Caco-2 (cell line): ENCODE data around the gene SLC25A21. TPM values are rescaled to one million over a fixed set of nuclear protein-coding genes. Genes with fewer than 3 reads are reported as not detected.

Source experiments
- BruUV-seq: library from RNA; stranded (reverse); fragments of 400-500 nt; replicated peaks from 2 replicates; lab custom pipeline; 2021; lab: Mats Ljungman, UMichigan
- CTCF ChIA-PET: fragments of 300-600 bp; sonication (Branson Sonifier 250); formaldehyde crosslinking; loops from one replicate; lab custom pipeline; 2022; ENCODE audit warnings: antibody characterized with exemption; lab: Charles Lee
- POLR2A ChIA-PET: fragments of 300-600 bp; sonication (Branson Sonifier 250); formaldehyde crosslinking; loops from one replicate; lab custom pipeline; 2022; ENCODE audit warnings: antibody characterized with exemption; lab: Charles Lee
- DNase-seq, 2 experiments: peaks; one replicate each; pipeline versions ENCODE4 v3.0.0 to v3.0.0-alpha.2; 2020 to 2022
- H3K27me3 ChIP-seq: replicated peaks from 2 replicates; pipeline ENCODE4 v1.6.0; 2011; ENCODE audit warnings: low read length; ENCODE audit not compliant: control insufficient read depth, insufficient read depth
- H3K36me3 ChIP-seq: 2 replicates; pipeline ENCODE4 v1.5.1; 2011; ENCODE audit warnings: low read length; ENCODE audit not compliant: control insufficient read depth, insufficient read depth
- H3K4me1 ChIP-seq: fragments of 250-450 bp; sonication (Bioruptor Pico); 2 replicates; pipeline ENCODE4 v1.5.1; 2020; ENCODE audit warnings: mild to moderate bottlenecking
- H3K4me3 ChIP-seq: 2 replicates; pipeline ENCODE4 v1.5.1; 2011; ENCODE audit warnings: low read depth, mild to moderate bottlenecking, control low read depth, low read length
- H3K9me3 ChIP-seq: fragments of 250-450 bp; sonication (Bioruptor Pico); 2 replicates; pipeline ENCODE4 v1.5.1; 2020; ENCODE audit warnings: mild to moderate bottlenecking, moderate library complexity
- H3K27ac Mint-ChIP-seq: one replicate; pipeline ENCODE4 v1.8.0; 2022; ENCODE audit warnings: mixed read lengths; ENCODE audit not compliant: unreplicated experiment
- H3K27me3 Mint-ChIP-seq: one replicate; pipeline ENCODE4 v1.8.0; 2022; ENCODE audit warnings: mixed read lengths; ENCODE audit not compliant: insufficient read depth, unreplicated experiment
- H3K36me3 Mint-ChIP-seq: one replicate; pipeline ENCODE4 v1.8.0; 2022; ENCODE audit warnings: mild to moderate bottlenecking, mixed read lengths; ENCODE audit not compliant: insufficient read depth, unreplicated experiment
- H3K4me1 Mint-ChIP-seq: one replicate; pipeline ENCODE4 v1.8.0; 2022; ENCODE audit warnings: low read depth, mixed read lengths; ENCODE audit not compliant: unreplicated experiment
- H3K4me3 Mint-ChIP-seq: one replicate; pipeline ENCODE4 v1.8.0; 2022; ENCODE audit warnings: mild to moderate bottlenecking, moderate library complexity, mixed read lengths; ENCODE audit not compliant: unreplicated experiment
- H3K9me3 Mint-ChIP-seq: one replicate; pipeline ENCODE4 v1.8.0; 2022; ENCODE audit warnings: mixed read lengths; ENCODE audit not compliant: unreplicated experiment
- intact Hi-C: fragments of 100-400 bp; cut with micrococcal nuclease; formaldehyde crosslinking; loops from one replicate; pipeline ENCODE4 v1.10.0; 2022; ENCODE audit not compliant: unreplicated experiment
- total RNA-seq: library from RNA; stranded (reverse); gene quantifications from 2 replicates; pipeline ENCODE4 v1.2.3, GENCODE V29; 2022
- TF ChIP-seq, protein P1 (sequence below), 2 experiments: fragments of 200-600 bp in 1 of 2; IDR thresholded peaks; 1 replicate in 1 of 2; 2 replicates in 1 of 2; pipeline versions ENCODE4 v1.5.1 to v1.8.0; 2011 to 2022; ENCODE audit warnings: antibody characterized with exemption in 1 of 2, control low read depth in 1 of 2, inconsistent platforms in 1 of 2, low read depth in 1 of 2, low read length in 1 of 2, mild to moderate bottlenecking in 1 of 2, moderate library complexity in 1 of 2; ENCODE audit not compliant: insufficient read depth in 1 of 2, severe bottlenecking in 1 of 2, unreplicated experiment in 1 of 2

Gene SLC25A21
- total RNA-seq, 1 experiment from 2014 or later = 3.2 TPM

- Histone ChIP-seq H3K27me3 (no peaks in the 10 kb centered on the region), H3K4me3 (no peak overlapping the region), H3K9me3 (no peaks in the 10 kb centered on the region), H3K4me1 (0 out of 2 replicates have a peak, but pooled peaks cover 4% of the 10 kb centered on the region), H3K36me3 (no peaks in the 10 kb centered on the region)
- Mint-ChIP-seq H3K4me1 (no peaks in the 10 kb centered on the region), H3K27ac (no peak overlapping the region), H3K4me3 (no peak overlapping the region), H3K36me3 (no peaks in the 10 kb centered on the region), H3K9me3 (no peaks in the 10 kb centered on the region), H3K27me3 (no peaks in the 10 kb centered on the region)
- no TSS peak for BruUV-seq
- POLR2A ChIA-PET = no interaction called here
- TF ChIP-seq, protein P1, sequence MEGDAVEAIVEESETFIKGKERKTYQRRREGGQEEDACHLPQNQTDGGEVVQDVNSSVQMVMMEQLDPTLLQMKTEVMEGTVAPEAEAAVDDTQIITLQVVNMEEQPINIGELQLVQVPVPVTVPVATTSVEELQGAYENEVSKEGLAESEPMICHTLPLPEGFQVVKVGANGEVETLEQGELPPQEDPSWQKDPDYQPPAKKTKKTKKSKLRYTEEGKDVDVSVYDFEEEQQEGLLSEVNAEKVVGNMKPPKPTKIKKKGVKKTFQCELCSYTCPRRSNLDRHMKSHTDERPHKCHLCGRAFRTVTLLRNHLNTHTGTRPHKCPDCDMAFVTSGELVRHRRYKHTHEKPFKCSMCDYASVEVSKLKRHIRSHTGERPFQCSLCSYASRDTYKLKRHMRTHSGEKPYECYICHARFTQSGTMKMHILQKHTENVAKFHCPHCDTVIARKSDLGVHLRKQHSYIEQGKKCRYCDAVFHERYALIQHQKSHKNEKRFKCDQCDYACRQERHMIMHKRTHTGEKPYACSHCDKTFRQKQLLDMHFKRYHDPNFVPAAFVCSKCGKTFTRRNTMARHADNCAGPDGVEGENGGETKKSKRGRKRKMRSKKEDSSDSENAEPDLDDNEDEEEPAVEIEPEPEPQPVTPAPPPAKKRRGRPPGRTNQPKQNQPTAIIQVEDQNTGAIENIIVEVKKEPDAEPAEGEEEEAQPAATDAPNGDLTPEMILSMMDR (IDR thresholded peaks at IDR 0.05; ENCODE audit: insufficient read depth in 1 of 2, low read depth in 1 of 2, low read length in 1 of 2, severe bottlenecking in 1 of 2, unreplicated experiment in 1 of 2) = no peak
- DNase-seq = no peak
- intact Hi-C loops = no loop called here
- CTCF ChIA-PET = no interaction called here
These were observed 451.7 kb downstream of the SLC25A21 start for GRCh38 chr14:36720657-36721056.

- no peaks in the 10 kb centered on the region for H3K9me3 Mint-ChIP-seq
- no peaks in the 10 kb centered on the region for H3K27me3 ChIP-seq
- H3K4me1 ChIP-seq = peaks cover 6% of the 10 kb centered on the region; the same call in 1 of the 2 replicates
- DNase-seq = no peak
- POLR2A ChIA-PET = no interaction called here
- no peaks in the 10 kb centered on the region for H3K4me1 Mint-ChIP-seq
- no peak overlapping the region for H3K4me3 Mint-ChIP-seq
- BruUV-seq = no TSS peak
- intact Hi-C loops = no loop called here
- no peak overlapping the region for H3K27ac Mint-ChIP-seq
- no peaks in the 10 kb centered on the region for H3K36me3 ChIP-seq
- CTCF ChIA-PET = no interaction called here
- H3K36me3 Mint-ChIP-seq = no peaks in the 10 kb centered on the region
- TF ChIP-seq, protein P1 (IDR thresholded peaks at IDR 0.05; ENCODE audit: insufficient read depth in 1 of 2, low read depth in 1 of 2, low read length in 1 of 2, severe bottlenecking in 1 of 2, unreplicated experiment in 1 of 2) = no peak
- H3K4me3 ChIP-seq = no peak overlapping the region
- no peaks in the 10 kb centered on the region for H3K27me3 Mint-ChIP-seq
- no peaks in the 10 kb centered on the region for H3K9me3 ChIP-seq
These were observed 452.6 kb downstream of the SLC25A21 start for GRCh38 chr14:36719823-36720222.

DNA sequence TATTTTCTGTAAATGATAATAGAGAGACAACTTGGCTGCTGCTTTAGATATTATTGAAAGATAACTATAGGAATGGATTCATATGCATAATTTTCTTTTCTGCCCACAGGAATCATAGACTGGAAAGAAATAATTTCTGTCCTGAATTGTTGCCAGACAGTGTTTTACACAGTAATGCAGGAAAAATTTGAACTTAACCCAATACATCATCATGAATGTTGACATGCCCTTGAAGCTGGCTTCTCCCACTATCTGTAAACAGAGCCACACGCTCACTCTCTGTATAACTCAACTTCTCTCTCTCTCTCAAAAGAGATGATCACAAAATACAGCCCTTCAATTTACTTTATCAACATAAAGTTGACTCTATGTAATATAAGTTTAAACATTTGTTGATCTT, 454.2 kb downstream of the SLC25A21 start:
- Histone ChIP-seq H3K27me3 (no peaks in the 10 kb centered on the region), H3K4me1 (peaks cover 16% of the 10 kb centered on the region; the same call in 1 of the 2 replicates), H3K36me3 (no peaks in the 10 kb centered on the region), H3K9me3 (no peaks in the 10 kb centered on the region), H3K4me3 (no peak overlapping the region)
- Mint-ChIP-seq H3K9me3 (no peaks in the 10 kb centered on the region), H3K4me3 (no peak overlapping the region), H3K27ac (no peak overlapping the region), H3K27me3 (no peaks in the 10 kb centered on the region), H3K4me1 (no peaks in the 10 kb centered on the region), H3K36me3 (no peaks in the 10 kb centered on the region)
- ChIA-PET CTCF (no interaction called here), POLR2A (no interaction called here)
- BruUV-seq = no TSS peak
- DNase-seq = no peak
- TF ChIP-seq, protein P1 (IDR thresholded peaks at IDR 0.05; ENCODE audit: insufficient read depth in 1 of 2, low read depth in 1 of 2, low read length in 1 of 2, severe bottlenecking in 1 of 2, unreplicated experiment in 1 of 2) = no peak
- intact Hi-C loops = no loop called here
